T-cell (primary cell): ENCODE measurements around the gene MAP3K2. TPM values are rescaled to one million over a fixed set of nuclear protein-coding genes. Genes with fewer than 3 reads are reported as not detected.

Experiments
- ATAC-seq, 4 experiments: fragments of 200-7000 bp in 3 of 4; fragments of 150-1000 bp in 1 of 4; cut with Tn5 transposase; replicated peaks in 1 of 4; 1 replicate in 3 of 4; 2 replicates in 1 of 4; pipeline ENCODE4 v1.10.0; 2021; ENCODE audit warnings: moderate library complexity in 3 of 4, mild to moderate bottlenecking in 2 of 4, moderate number of reproducible peaks in 1 of 4
- CTCF ChIA-PET, 2 donors: fragments of 300-600 bp; sonication (Branson Sonifier 250); formaldehyde crosslinking; loops; one replicate each; lab custom pipeline; 2022; ENCODE audit warnings: antibody characterized with exemption in 2 of 2; lab: Charles Lee
- POLR2A ChIA-PET, 2 donors: fragments of 300-600 bp; sonication (Branson Sonifier 250); formaldehyde crosslinking; loops; one replicate each; lab custom pipeline; 2022; ENCODE audit warnings: antibody characterized with exemption in 2 of 2; lab: Charles Lee
- DNase-seq, 35 experiments: peaks; one replicate each; pipeline versions ENCODE4 v3.0.0 to v3.0.0-alpha.2; 2013 to 2023
- H3K27ac ChIP-seq: one replicate; pipeline ENCODE4 v1.5.1; 2013; ENCODE audit warnings: low read length
- H3K27me3 ChIP-seq, 2 experiments: replicated peaks in 1 of 2; 1 replicate in 1 of 2; 2 replicates in 1 of 2; pipeline versions ENCODE4 v1.6.1 to v1.7.0; 2013; ENCODE audit warnings: low read length in 1 of 2, mixed read lengths in 1 of 2; ENCODE audit not compliant: control insufficient read depth in 2 of 2, insufficient read depth in 2 of 2; ENCODE audit errors: extremely low read depth in 1 of 2
- H3K36me3 ChIP-seq, 2 donors: 1 replicate in 1 of 2; 2 replicates in 1 of 2; pipeline versions ENCODE4 v1.6.1 to v1.7.0; 2013; ENCODE audit warnings: low read length in 1 of 2; ENCODE audit not compliant: control insufficient read depth in 2 of 2, insufficient read depth in 1 of 2; ENCODE audit errors: extremely low read depth in 1 of 2
- H3K4me1 ChIP-seq, 2 experiments: 1 replicate in 1 of 2; 2 replicates in 1 of 2; pipeline versions ENCODE4 v1.6.1 to v1.7.0; 2013; ENCODE audit warnings: low read length in 2 of 2, mixed read lengths in 1 of 2; ENCODE audit not compliant: insufficient read depth in 2 of 2, control insufficient read depth in 1 of 2; ENCODE audit errors: extremely low read depth in 1 of 2
- H3K4me3 ChIP-seq, 2 donors: 1 replicate in 1 of 2; 2 replicates in 1 of 2; pipeline versions ENCODE4 v1.5.1 to v1.7.0; 2013; ENCODE audit warnings: mild to moderate bottlenecking in 2 of 2, low read length in 1 of 2, moderate library complexity in 1 of 2; ENCODE audit not compliant: control insufficient read depth in 1 of 2; ENCODE audit errors: extremely low read depth in 1 of 2
- H3K9me3 ChIP-seq: 2 replicates; pipeline ENCODE4 v1.7.0; 2013
- H3K27ac Mint-ChIP-seq, 2 donors: one replicate each; pipeline ENCODE4 v1.8.0; 2020 to 2021; ENCODE audit warnings: mild to moderate bottlenecking in 2 of 2, mixed read lengths in 2 of 2
- H3K27me3 Mint-ChIP-seq, 2 donors: one replicate each; pipeline ENCODE4 v1.8.0; 2021 to 2022; ENCODE audit warnings: mixed read lengths in 2 of 2
- H3K36me3 Mint-ChIP-seq: one replicate; pipeline ENCODE4 v1.8.0; 2021; ENCODE audit warnings: mixed read lengths
- H3K4me1 Mint-ChIP-seq, 3 donors: one replicate each; pipeline ENCODE4 v1.8.0; 2020 to 2022; ENCODE audit warnings: mixed read lengths in 3 of 3, mild to moderate bottlenecking in 1 of 3
- H3K4me3 Mint-ChIP-seq, 3 donors: one replicate each; pipeline ENCODE4 v1.8.0; 2020 to 2022; ENCODE audit warnings: mild to moderate bottlenecking in 3 of 3, mixed read lengths in 3 of 3, moderate library complexity in 3 of 3
- H3K9me3 Mint-ChIP-seq, 3 donors: one replicate each; pipeline ENCODE4 v1.8.0; 2020 to 2022; ENCODE audit warnings: mixed read lengths in 3 of 3
- WGBS: methylation state at CpG from one replicate; pipeline ENCODE4 v1.1.5; 2013; ENCODE audit warnings: missing lambda C conversion rate; ENCODE audit not compliant: insufficient coverage; 5-methylcytosine and 5-hydroxymethylcytosine counted together
- total RNA-seq, 35 experiments: library from RNA in 6 of 35; stranded (reverse) in 6 of 35; fragments of 120-200 nt in 1 of 35; gene quantifications; one replicate each; pipeline versions ENCODE4 v1.2.1 to v1.2.4 and lab custom pipeline; 2013 to 2026

The MAP3K2 gene
- total RNA-seq, 5 donors from 2014 or later (not counting 1 experiment from before 2014, with no cell fraction given) = 81.6 to 89.1 (median 83.2) TPM

- ChIA-PET POLR2A (interaction anchor here in 1 of 2 donors (0.7 kb wide), 1 partner anchor 22 kb away, joined by 3 read pairs; no protein-coding TSS in a partner anchor), CTCF (no interaction called here)
- peak; percentile 65 to 95 (median 77) for DNase-seq
- ATAC-seq = peak; percentile 92 to 97 (median 94)
- peaks cover 11 to 32% (median 19%) of the 10 kb centered on the region in 3 donors for H3K4me1 Mint-ChIP-seq
- H3K36me3 Mint-ChIP-seq = no peaks in the 10 kb centered on the region
- no peaks in the 10 kb centered on the region for H3K9me3 Mint-ChIP-seq
- 18% methylated on average over 45 of the region's 75 CpGs for WGBS
- no peaks in the 10 kb centered on the region for H3K36me3 ChIP-seq
- H3K27ac ChIP-seq = peak overlapping the region; percentile 13
- H3K4me3 ChIP-seq = peak overlapping the region; percentile 10 to 39
- H3K4me1 ChIP-seq = peaks cover 0 to 11% of the 10 kb centered on the region in 2 experiments
- no peaks in the 10 kb centered on the region for H3K9me3 ChIP-seq
- peak overlapping the region; percentile 55 to 71 (median 67) for H3K4me3 Mint-ChIP-seq
- H3K27me3 ChIP-seq = no peaks in the 10 kb centered on the region
- no peak overlapping the region for H3K27ac Mint-ChIP-seq
- H3K27me3 Mint-ChIP-seq = no peaks in the 10 kb centered on the region
Measured at GRCh38 chr2:127408004-127408806, 20.4 kb upstream of the MAP3K2 start.

- H3K27me3 Mint-ChIP-seq = no peaks in the 10 kb centered on the region
- H3K9me3 ChIP-seq = no peaks in the 10 kb centered on the region
- H3K27ac ChIP-seq = no peak overlapping the region
- peak overlapping the region in 1 of 2 donors; percentile 19 for H3K4me3 ChIP-seq
- peak overlapping the region; percentile 39 to 70 (median 46) for H3K4me3 Mint-ChIP-seq
- peaks cover 11 to 32% (median 19%) of the 10 kb centered on the region in 3 donors for H3K4me1 Mint-ChIP-seq
- no peaks in the 10 kb centered on the region for H3K27me3 ChIP-seq
- H3K36me3 ChIP-seq = no peaks in the 10 kb centered on the region
- ATAC-seq = peak in 3 of 4 experiments; percentile 61 to 66 (median 66)
- peaks cover 0 to 11% of the 10 kb centered on the region in 2 experiments for H3K4me1 ChIP-seq
- POLR2A ChIA-PET = interaction anchor here in 1 of 2 donors (0.7 kb wide), 1 partner anchor 22 kb away, joined by 3 read pairs; no protein-coding TSS in a partner anchor
- no peaks in the 10 kb centered on the region for H3K9me3 Mint-ChIP-seq
- WGBS = 0% methylated on average over 1 of the region's 6 CpGs
- no peaks in the 10 kb centered on the region for H3K36me3 Mint-ChIP-seq
- no peak for DNase-seq
- peak overlapping the region; percentile 32 to 41 for H3K27ac Mint-ChIP-seq
- CTCF ChIA-PET = no interaction called here
Measured at GRCh38 chr2:127407661-127408003, 19.9 kb upstream of the MAP3K2 start.

GRCh38 chr2:127407091-127407490 is 19.3 kb upstream of the MAP3K2 start:
- DNase-seq = no peak
- CTCF ChIA-PET = interaction anchor here in 1 of 2 donors (0.6 kb wide), 1 partner anchor 50 kb away, joined by 3 read pairs; no protein-coding TSS in a partner anchor

GRCh38 chr2:127406454-127406853 is 18.7 kb upstream of the MAP3K2 start:
- CTCF ChIA-PET = interaction anchor here (0.6 to 0.7 kb wide), 5 partner anchors 27 to 338 kb away, joined by 3 to 5 read pairs (median 3); no protein-coding TSS in a partner anchor
- Mint-ChIP-seq H3K9me3 (no peaks in the 10 kb centered on the region), H3K36me3 (no peaks in the 10 kb centered on the region), H3K4me3 (no peak overlapping the region), H3K27ac (no peak overlapping the region), H3K27me3 (no peaks in the 10 kb centered on the region), H3K4me1 (peaks cover 11 to 23% (median 17%) of the 10 kb centered on the region in 3 donors)
- POLR2A ChIA-PET = no interaction called here
- WGBS = no CpG with 5 or more reads among the region's 2 CpGs
- Histone ChIP-seq H3K27me3 (peaks cover 0 to under 1% of the 10 kb centered on the region in 2 experiments), H3K4me1 (peaks cover 0 to 11% of the 10 kb centered on the region in 2 experiments), H3K27ac (no peak overlapping the region), H3K36me3 (no peaks in the 10 kb centered on the region), H3K4me3 (no peak overlapping the region), H3K9me3 (no peaks in the 10 kb centered on the region)
- no peak for ATAC-seq
- no peak for DNase-seq

More at GRCh38 chr2:127407091-127407490, 19.3 kb upstream of the MAP3K2 start:
- H3K27ac Mint-ChIP-seq = peak overlapping the region; percentile 32 to 41
- no peaks in the 10 kb centered on the region for H3K27me3 Mint-ChIP-seq
- peaks cover 11 to 29% (median 19%) of the 10 kb centered on the region in 3 donors for H3K4me1 Mint-ChIP-seq
- Histone ChIP-seq H3K36me3 (no peaks in the 10 kb centered on the region), H3K27ac (no peak overlapping the region), H3K4me1 (peaks cover 0 to 11% of the 10 kb centered on the region in 2 experiments), H3K4me3 (no peak overlapping the region), H3K27me3 (no peaks in the 10 kb centered on the region), H3K9me3 (no peaks in the 10 kb centered on the region)
- H3K4me3 Mint-ChIP-seq = peak overlapping the region; percentile 39 to 70 (median 46)
- 98% methylated on average over 7 of the region's 9 CpGs for whole genome bisulfite sequencing
- H3K9me3 Mint-ChIP-seq = no peaks in the 10 kb centered on the region
- POLR2A ChIA-PET = no interaction called here
- no peak for ATAC-seq
- H3K36me3 Mint-ChIP-seq = no peaks in the 10 kb centered on the region

- no peak overlapping the region for H3K4me3 Mint-ChIP-seq
- no peak for DNase-seq
- Histone ChIP-seq H3K4me3 (no peak overlapping the region), H3K9me3 (no peaks in the 10 kb centered on the region), H3K4me1 (peaks cover 0 to 11% of the 10 kb centered on the region in 2 experiments), H3K27ac (no peak overlapping the region), H3K36me3 (no peaks in the 10 kb centered on the region), H3K27me3 (peaks cover 0 to 4% of the 10 kb centered on the region in 2 experiments)
- H3K4me1 Mint-ChIP-seq = peaks cover 0 to 13% (median 7%) of the 10 kb centered on the region in 3 donors
- ChIA-PET POLR2A (no interaction called here), CTCF (no interaction called here)
- no peak for ATAC-seq
- no peaks in the 10 kb centered on the region for H3K9me3 Mint-ChIP-seq
- no peaks in the 10 kb centered on the region for H3K36me3 Mint-ChIP-seq
- no peaks in the 10 kb centered on the region for H3K27me3 Mint-ChIP-seq
- WGBS = 96% methylated on average over 3 of the region's 3 CpGs
- no peak overlapping the region for H3K27ac Mint-ChIP-seq
Measured at GRCh38 chr2:127405255-127405610, 17.5 kb upstream of the MAP3K2 start.

- Histone ChIP-seq H3K9me3 (no peaks in the 10 kb centered on the region), H3K36me3 (no peaks in the 10 kb centered on the region), H3K4me1 (peaks cover 0 to 11% of the 10 kb centered on the region in 2 experiments), H3K27ac (no peak overlapping the region), H3K4me3 (no peak overlapping the region), H3K27me3 (peaks cover 0 to 4% of the 10 kb centered on the region in 2 experiments)
- no peak for ATAC-seq
- Mint-ChIP-seq H3K9me3 (no peaks in the 10 kb centered on the region), H3K27ac (no peak overlapping the region), H3K36me3 (no peaks in the 10 kb centered on the region), H3K4me3 (no peak overlapping the region), H3K4me1 (peaks cover 0 to 10% (median 7%) of the 10 kb centered on the region in 3 donors), H3K27me3 (no peaks in the 10 kb centered on the region)
- ChIA-PET CTCF (no interaction called here), POLR2A (no interaction called here)
- no peak for DNase-seq
- WGBS = 83% methylated on average over 2 of the region's 7 CpGs
Measured at GRCh38 chr2:127404466-127405254, 16.9 kb upstream of the MAP3K2 start.
